Measurements from ENCODE around the gene PTPRA.

Gene PTPRA

DNA sequence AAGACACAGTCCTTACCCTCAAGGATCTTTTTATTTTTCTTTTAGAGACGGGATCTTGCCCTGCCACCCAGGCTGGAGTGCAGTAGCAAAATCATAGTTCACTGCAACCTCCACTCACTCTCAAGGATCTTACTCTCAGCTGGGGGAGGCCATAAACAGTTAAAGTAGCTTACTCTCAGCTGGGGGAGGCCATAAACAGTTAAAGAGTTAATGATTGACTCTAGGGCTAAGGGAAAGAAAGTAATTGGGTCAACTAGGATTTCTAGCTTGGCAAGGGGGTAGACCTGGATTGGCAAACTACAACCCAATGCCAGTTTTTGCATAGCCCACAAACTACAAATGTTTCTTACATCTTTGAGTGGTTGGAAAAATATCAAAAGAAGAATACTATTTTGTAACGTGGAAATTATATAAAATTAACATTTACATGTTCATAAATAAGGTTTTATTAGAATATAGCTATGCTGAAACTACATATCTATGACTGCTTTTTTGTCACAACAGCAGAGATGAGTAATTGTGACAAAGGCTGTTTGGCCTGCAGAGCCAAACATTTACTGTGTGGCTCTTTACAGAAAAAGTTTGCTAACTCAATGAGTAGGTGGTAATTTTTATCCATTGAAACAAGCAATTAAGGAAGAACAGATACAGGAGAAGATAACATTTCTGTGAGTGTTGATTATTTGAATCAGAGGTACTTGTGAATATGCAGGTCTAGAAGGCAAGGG is 46.4 kb downstream of the PTPRA start:
- TF ChIP-seq, protein P1, sequence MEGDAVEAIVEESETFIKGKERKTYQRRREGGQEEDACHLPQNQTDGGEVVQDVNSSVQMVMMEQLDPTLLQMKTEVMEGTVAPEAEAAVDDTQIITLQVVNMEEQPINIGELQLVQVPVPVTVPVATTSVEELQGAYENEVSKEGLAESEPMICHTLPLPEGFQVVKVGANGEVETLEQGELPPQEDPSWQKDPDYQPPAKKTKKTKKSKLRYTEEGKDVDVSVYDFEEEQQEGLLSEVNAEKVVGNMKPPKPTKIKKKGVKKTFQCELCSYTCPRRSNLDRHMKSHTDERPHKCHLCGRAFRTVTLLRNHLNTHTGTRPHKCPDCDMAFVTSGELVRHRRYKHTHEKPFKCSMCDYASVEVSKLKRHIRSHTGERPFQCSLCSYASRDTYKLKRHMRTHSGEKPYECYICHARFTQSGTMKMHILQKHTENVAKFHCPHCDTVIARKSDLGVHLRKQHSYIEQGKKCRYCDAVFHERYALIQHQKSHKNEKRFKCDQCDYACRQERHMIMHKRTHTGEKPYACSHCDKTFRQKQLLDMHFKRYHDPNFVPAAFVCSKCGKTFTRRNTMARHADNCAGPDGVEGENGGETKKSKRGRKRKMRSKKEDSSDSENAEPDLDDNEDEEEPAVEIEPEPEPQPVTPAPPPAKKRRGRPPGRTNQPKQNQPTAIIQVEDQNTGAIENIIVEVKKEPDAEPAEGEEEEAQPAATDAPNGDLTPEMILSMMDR (IDR thresholded peaks at IDR 0.05): no peak
- Histone ChIP-seq H3K4me1 (ENCODE audit: control insufficient read depth in 1 of 2, insufficient read depth in 1 of 2, low read depth in 1 of 2, low read length in 1 of 2) (peaks cover 27 to 32% of the 10 kb centered on the region in 2 experiments), H3K9me3 (no peaks in the 10 kb centered on the region), H3K27ac (no peak overlapping the region), H3K4me3 (ENCODE audit: low read depth in 1 of 2, low read length in 1 of 2) (no peak overlapping the region), H3K27me3 (no peaks in the 10 kb centered on the region), H3K36me3 (peaks cover 9% of the 10 kb centered on the region)

DNA sequence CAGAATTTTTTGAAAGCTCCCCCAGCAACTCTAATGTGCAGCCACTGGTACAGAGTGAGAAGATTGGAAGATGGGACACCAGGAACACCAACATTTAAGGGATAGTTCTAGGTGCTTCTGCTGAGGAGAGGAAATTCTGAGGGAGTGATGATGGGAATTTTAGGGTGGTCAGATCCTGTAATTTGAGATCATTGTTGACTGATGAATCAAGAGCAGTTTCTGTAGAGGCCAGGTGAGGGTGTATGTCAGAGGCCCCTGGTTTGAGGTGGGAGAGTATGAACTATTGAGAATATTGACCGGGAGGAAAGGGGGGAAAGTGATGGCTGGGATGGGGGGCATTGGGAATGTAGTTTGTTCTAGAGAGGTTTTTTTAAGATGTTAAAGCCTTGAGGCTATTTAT is 47.2 kb downstream of the PTPRA start:
- Histone ChIP-seq H3K4me1 (ENCODE audit: control insufficient read depth in 1 of 2, insufficient read depth in 1 of 2, low read depth in 1 of 2, low read length in 1 of 2) (peaks cover 27 to 32% of the 10 kb centered on the region in 2 experiments), H3K27me3 (no peaks in the 10 kb centered on the region), H3K27ac (no peak overlapping the region), H3K9me3 (no peaks in the 10 kb centered on the region), H3K36me3 (peaks cover 17% of the 10 kb centered on the region), H3K4me3 (ENCODE audit: low read depth in 1 of 2, low read length in 1 of 2) (no peak overlapping the region)
- TF ChIP-seq, protein P1 (IDR thresholded peaks at IDR 0.05): no peak

DNA sequence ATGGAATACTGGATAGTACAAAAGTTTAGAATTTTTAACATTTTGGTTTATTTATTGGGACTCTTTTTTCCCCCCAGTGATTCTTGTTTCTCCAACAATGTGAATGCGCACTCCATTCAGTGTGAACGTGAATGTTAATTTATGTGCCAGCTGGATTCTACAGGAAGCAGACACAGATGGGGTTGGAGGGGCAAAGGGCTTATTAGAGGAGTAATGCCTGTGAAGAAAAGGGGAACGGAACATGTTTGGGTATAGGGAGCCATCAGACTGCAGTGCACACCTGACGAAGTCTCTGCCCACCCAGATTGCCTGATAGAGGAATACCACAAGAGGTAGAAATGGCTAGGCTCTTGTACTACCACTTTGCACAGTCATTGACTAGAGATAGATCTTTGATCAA is 48.2 kb downstream of the PTPRA start:
- H3K27me3 ChIP-seq: no peaks in the 10 kb centered on the region
- no peak overlapping the region for H3K27ac ChIP-seq
- TF ChIP-seq, protein P1 (IDR thresholded peaks at IDR 0.05): no peak
- H3K4me3 ChIP-seq (ENCODE audit: low read depth in 1 of 2, low read length in 1 of 2): no peak overlapping the region
- H3K9me3 ChIP-seq: no peaks in the 10 kb centered on the region
- peaks cover 18% of the 10 kb centered on the region for H3K36me3 ChIP-seq
- H3K4me1 ChIP-seq (ENCODE audit: control insufficient read depth in 1 of 2, insufficient read depth in 1 of 2, low read depth in 1 of 2, low read length in 1 of 2): peaks cover 20 to 22% of the 10 kb centered on the region in 2 experiments

DNA sequence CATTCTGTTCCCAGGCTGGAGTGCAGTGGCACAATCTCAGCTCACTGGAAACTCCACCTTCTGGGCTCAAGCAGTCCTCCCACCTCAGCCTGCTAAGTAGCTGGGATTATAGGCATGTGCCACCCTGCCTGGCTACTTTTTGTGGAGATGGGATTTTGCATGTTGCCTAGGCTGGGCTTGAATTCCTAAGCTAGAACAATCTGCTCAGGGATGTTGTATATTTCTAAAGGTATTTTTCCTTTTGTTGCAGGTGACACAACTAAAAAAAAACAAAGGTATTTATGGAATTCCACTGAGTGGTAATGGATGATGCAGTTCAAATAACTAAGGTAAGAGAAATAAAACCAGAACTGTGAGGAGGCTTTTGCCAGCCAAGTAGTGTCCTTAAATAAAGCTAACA is 49.7 kb downstream of the PTPRA start:
- Histone ChIP-seq H3K4me1 (ENCODE audit: control insufficient read depth in 1 of 2, insufficient read depth in 1 of 2, low read depth in 1 of 2, low read length in 1 of 2) (peaks cover 7 to 8% of the 10 kb centered on the region in 2 experiments), H3K27ac (no peak overlapping the region), H3K36me3 (peaks cover 18% of the 10 kb centered on the region), H3K4me3 (ENCODE audit: low read depth in 1 of 2, low read length in 1 of 2) (no peak overlapping the region), H3K9me3 (no peaks in the 10 kb centered on the region), H3K27me3 (no peaks in the 10 kb centered on the region)
- TF ChIP-seq, protein P1 (IDR thresholded peaks at IDR 0.05): no peak

DNA sequence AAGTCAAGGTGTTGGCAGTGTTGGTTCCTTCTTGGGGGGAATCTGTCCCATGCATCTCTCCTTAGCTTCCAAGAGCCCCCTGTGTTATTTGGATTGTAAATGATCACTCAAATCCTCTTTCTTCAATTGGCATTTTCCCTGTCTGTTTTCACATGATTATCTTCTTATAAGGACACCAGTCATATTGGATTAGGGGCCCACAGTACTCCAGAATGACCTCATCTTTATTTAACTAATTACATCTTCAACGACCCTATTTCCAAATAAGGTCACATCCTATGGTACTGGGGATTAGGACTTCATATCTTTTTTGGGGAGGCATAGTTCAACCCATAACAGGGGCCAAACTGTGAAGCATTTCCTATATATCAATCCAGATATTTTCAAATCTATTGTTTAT is 57.3 kb downstream of the PTPRA start:
- H3K36me3 ChIP-seq: peaks cover under 1% of the 10 kb centered on the region
- no peak overlapping the region for H3K4me3 ChIP-seq (ENCODE audit: low read depth in 1 of 2, low read length in 1 of 2)
- H3K9me3 ChIP-seq: no peaks in the 10 kb centered on the region
- TF ChIP-seq, protein P1 (IDR thresholded peaks at IDR 0.05): no peak
- no peaks in the 10 kb centered on the region for H3K27me3 ChIP-seq
- H3K27ac ChIP-seq: no peak overlapping the region
- H3K4me1 ChIP-seq (ENCODE audit: control insufficient read depth in 1 of 2, insufficient read depth in 1 of 2, low read depth in 1 of 2, low read length in 1 of 2): no peaks in the 10 kb centered on the region

All from neutrophil (primary cell).